ENCODE data around the gene DCLK1. TPM values are rescaled to one million over a fixed set of nuclear protein-coding genes. Genes with fewer than 3 reads are reported as not detected.

Gene DCLK1
- total RNA-seq, 1 donor from 2014 or later, result 4.5 TPM

DNA sequence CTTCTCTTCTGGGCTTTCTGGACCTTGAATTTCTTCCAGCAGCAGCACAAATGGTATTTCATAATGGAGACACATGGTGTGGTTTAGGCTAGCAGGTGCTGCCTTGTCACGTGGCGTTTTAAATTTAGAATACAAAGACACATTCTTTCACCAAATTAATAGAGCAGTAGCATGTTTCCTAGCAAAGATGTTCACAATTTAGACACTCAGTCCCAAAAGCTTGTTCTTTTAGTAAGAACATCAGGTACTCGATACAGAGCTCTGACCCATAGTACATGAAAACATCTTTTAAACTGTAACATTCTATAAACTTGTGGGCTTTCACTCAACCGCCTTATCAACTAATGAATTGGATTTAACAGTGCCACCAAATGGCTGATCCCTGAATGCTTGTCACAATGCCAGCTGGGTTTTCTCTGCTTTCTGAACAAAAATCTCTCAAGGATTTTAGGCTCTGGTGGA lies 290.1 kb downstream of the DCLK1 start:
- no peak for ATAC-seq

DNA sequence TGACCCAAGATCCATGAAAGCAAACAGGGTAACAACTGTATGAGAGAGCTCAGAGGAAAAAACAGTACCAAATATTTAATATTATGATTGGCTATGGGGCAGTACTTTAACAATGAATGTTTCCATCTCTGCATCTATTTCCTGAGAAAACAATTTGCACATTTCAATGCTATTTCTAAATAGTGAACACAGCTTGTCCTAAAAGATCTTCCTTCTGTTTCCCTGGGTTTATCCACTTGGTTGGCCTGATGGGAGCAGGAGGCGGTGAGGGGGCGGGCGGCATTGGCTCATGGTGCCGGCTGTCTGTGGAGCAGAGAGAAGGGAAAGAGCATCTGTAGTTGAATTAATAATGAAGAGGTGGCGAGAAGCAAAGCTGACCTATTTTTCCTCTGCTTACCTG lies 291.4 kb downstream of the DCLK1 start:
- no peak for ATAC-seq
- Histone ChIP-seq H3K27me3 (no peaks in the 10 kb centered on the region), H3K4me3 (no peak overlapping the region), H3K4me1 (no peaks in the 10 kb centered on the region), H3K9me3 (no peaks in the 10 kb centered on the region), H3K36me3 (no peaks in the 10 kb centered on the region), H3K27ac (no peak overlapping the region)
- intact Hi-C loops (cut with DNase I), result no loop called here
- TF ChIP-seq, protein P1, sequence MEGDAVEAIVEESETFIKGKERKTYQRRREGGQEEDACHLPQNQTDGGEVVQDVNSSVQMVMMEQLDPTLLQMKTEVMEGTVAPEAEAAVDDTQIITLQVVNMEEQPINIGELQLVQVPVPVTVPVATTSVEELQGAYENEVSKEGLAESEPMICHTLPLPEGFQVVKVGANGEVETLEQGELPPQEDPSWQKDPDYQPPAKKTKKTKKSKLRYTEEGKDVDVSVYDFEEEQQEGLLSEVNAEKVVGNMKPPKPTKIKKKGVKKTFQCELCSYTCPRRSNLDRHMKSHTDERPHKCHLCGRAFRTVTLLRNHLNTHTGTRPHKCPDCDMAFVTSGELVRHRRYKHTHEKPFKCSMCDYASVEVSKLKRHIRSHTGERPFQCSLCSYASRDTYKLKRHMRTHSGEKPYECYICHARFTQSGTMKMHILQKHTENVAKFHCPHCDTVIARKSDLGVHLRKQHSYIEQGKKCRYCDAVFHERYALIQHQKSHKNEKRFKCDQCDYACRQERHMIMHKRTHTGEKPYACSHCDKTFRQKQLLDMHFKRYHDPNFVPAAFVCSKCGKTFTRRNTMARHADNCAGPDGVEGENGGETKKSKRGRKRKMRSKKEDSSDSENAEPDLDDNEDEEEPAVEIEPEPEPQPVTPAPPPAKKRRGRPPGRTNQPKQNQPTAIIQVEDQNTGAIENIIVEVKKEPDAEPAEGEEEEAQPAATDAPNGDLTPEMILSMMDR (IDR thresholded peaks at IDR 0.05), result no peak
- DNase-seq, result no peak

More for the DNA sequence above, 290.1 kb downstream of the DCLK1 start:
- DNase-seq, result no peak
- no peaks in the 10 kb centered on the region for H3K4me1 ChIP-seq
- no peak overlapping the region for H3K4me3 ChIP-seq
- H3K27ac ChIP-seq, result no peak overlapping the region
- H3K36me3 ChIP-seq, result no peaks in the 10 kb centered on the region
- intact Hi-C loops (cut with DNase I), result no loop called here
- no peaks in the 10 kb centered on the region for H3K9me3 ChIP-seq
- TF ChIP-seq, protein P1 (IDR thresholded peaks at IDR 0.05), result no peak
- no peaks in the 10 kb centered on the region for H3K27me3 ChIP-seq

DNA sequence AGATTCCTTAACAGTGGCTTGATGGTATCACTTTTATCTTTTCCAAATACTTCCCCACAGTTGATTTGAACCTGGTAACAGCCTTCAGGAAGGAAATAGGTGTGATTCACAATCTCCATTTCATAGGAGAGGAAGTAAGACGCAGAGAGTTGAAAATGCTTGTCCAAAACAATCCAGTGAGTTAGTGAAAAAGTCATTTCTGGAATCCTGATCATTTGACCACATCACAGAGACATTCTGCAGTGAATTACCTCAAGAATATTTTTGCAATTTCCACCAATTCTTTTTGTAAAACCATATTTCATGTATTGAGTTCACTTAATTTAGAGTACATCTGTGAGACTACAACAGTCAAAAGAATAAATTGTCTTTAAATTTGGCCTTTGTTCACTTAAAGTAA lies 292.8 kb downstream of the DCLK1 start:
- Histone ChIP-seq H3K36me3 (no peaks in the 10 kb centered on the region), H3K27me3 (no peaks in the 10 kb centered on the region), H3K4me1 (no peaks in the 10 kb centered on the region), H3K4me3 (no peak overlapping the region), H3K27ac (no peak overlapping the region), H3K9me3 (no peaks in the 10 kb centered on the region)
- no peak for DNase-seq
- TF ChIP-seq, protein P1 (IDR thresholded peaks at IDR 0.05), result no peak
- ATAC-seq, result no peak
- intact Hi-C loops (cut with DNase I), result no loop called here

DNA sequence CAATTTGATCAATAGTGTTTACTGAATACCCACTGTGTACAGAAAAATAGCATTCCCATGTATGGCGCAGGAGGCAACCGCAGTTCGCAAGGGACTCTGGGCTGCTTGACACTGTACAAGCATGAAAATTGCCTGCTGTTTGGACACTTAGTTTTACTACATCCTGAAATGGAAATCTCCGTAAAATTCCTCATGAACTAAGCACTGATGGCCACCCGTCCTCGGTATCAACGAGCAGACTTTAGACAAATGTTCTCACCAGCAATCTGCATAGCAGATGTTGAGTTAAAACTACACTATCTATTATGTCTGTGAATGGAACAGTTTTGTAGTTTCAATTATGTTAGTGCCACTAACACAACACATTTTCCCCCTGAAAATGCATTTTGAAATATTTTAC lies 294.7 kb downstream of the DCLK1 start:
- Histone ChIP-seq H3K27ac (no peak overlapping the region), H3K9me3 (no peaks in the 10 kb centered on the region), H3K4me3 (no peak overlapping the region), H3K4me1 (no peaks in the 10 kb centered on the region), H3K36me3 (no peaks in the 10 kb centered on the region), H3K27me3 (no peaks in the 10 kb centered on the region)
- no peak for DNase-seq
- TF ChIP-seq, protein P1 (IDR thresholded peaks at IDR 0.05), result no peak
- no peak for ATAC-seq
- intact Hi-C loops (cut with DNase I), result no loop called here

DNA sequence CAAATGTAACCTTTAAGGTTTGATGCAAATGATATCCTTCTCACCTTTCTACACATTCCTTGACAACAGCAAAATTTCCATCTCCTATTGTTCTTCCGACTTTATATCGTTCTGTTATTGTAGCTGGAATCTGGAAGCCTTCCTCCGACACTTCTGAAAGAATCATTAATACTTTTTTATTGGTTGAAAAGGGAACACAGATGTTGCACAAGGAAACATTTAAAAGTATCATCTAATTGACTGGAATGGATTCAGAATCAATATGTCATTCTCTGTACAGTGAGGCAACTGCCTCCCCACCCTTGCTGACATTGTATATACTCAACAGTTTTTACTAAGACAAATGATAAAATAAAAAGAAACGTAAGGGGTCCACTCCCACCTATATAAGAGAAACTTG lies 295.2 kb downstream of the DCLK1 start:
- ATAC-seq, result no peak
- no peak overlapping the region for H3K4me3 ChIP-seq
- H3K27me3 ChIP-seq, result no peaks in the 10 kb centered on the region
- DNase-seq, result no peak
- TF ChIP-seq, protein P1 (IDR thresholded peaks at IDR 0.05), result no peak
- H3K9me3 ChIP-seq, result no peaks in the 10 kb centered on the region
- H3K36me3 ChIP-seq, result no peaks in the 10 kb centered on the region
- intact Hi-C loops (cut with DNase I), result no loop called here
- no peak overlapping the region for H3K27ac ChIP-seq
- H3K4me1 ChIP-seq, result no peaks in the 10 kb centered on the region

Measured in upper lobe of right lung (tissue), 1 donor.